HG02840 (cell line): ENCODE measurements around the gene FBXL4.

ENCODE experiments used
- ATAC-seq: cut with Tn5 transposase; IDR thresholded peaks from one replicate; pipeline ENCODE4 v1.9.1; 2021; ENCODE audit warnings: mild to moderate bottlenecking, moderate library complexity, moderate number of reproducible peaks; ENCODE audit not compliant: unreplicated experiment, low FRiP score

Gene FBXL4

DNA sequence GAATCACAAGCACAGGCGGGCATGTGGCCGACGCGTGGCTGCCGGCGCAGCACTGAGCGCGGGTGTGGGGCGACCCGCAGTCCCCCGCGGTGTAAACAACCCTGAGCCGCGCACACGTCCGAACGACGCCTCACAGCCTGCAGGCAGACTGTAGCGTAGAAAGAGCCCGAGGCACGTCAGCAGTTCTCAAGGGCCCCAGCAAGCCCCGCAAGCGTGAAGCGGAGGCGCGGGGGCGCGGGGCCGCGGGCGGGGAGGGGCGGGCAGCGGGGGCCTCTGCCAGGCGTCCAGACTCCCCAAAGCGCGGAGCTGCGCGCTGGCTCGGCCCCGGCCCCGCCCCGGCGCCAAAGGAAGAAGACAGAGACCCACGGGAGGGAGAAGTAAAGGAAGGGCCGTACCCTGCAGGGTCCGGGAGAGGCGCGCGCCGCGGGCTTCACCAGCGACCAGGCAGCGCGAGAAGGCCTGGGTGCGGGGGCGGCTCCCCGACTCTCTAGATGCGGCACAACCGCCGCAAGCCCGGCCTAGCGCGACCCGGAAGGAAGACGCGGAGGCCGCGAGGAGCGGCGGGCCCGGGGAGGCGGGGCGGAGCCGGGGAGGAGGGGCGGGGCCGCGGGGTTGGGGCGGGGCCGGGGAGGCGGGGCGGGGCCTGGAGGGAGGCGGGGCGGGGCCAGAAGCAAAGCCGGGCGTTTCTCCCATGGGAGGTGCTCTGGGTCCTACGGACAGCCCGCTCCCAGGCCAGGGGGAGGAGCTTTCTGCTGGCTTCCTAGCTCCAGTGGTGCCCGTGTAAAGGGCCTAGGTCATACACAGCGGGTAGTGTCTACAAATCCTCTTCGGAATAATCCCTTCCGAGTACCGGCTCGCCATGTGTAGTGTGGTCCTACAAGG, at the start of gene FBXL4:
TSS of gene FBXL4 (minus strand) at position 536 of the 882 bp plus-strand sequence. CDS start 20,958 bp downstream, outside the sequence.
- peak; percentile 82 for ATAC-seq

DNA sequence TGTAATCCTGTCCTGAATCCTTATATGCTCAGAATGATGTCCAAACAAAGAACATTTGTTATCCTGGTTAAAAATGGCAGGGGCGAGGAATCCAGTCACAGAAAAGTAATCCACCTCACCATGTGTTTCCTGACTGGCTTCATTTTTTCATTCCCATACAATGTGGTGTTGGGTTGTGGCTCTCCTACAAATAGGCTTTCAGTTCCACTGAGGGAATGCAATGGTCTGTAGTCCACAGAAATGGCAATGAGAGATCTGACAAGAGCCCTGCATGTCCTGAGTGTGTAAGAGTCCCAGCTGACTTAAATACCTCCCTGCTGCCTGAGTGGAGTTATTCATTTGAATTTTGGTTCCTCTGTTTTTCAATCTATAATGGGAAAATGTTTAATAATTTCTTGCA, 47.4 kb upstream of the FBXL4 start:
- no peak for ATAC-seq

DNA sequence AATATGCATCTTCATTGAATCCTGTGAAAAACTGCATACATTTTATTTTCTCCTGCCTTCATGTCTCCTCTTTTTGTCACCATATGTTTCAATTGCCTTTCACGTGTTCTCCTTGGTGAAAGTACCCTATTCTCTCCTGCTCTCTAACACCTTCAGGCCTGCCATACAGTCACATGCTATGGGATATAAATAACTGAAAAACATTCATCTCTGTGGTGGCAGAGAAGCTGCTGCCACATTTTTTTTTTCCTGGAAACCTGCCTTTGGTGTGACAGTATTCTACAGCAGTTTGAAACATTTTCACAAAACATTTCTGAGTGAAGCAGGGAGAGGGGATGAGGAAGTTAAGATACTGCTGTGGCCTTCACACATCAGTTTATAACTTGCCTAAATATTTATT, 44.8 kb upstream of the FBXL4 start:
- ATAC-seq = no peak

- ATAC-seq = no peak
Observed at GRCh38 chr6:98986071-98986615, 38.4 kb upstream of the FBXL4 start.

GRCh38 chr6:98985391-98985790, 37.6 kb upstream of the FBXL4 start:
- no peak for ATAC-seq

DNA sequence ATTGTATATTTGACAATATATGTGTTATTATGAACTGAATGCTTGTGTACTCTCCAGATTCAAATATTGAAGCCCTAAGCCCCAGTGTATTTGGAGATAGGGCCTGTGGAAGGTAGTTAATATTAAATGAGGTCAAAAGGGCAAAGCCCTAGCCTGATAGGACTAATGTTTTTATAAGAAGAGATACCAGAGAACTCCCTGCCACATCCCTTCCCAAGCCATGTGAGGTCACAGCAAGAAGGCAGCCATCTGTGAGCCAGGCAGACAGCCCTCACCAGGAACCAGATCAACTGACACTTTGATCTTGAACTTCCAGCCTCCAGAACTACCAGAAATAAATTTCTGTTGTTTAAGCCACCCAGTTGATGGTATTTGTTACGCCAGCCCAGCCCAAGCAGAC, 36.4 kb upstream of the FBXL4 start:
- no peak for ATAC-seq

DNA sequence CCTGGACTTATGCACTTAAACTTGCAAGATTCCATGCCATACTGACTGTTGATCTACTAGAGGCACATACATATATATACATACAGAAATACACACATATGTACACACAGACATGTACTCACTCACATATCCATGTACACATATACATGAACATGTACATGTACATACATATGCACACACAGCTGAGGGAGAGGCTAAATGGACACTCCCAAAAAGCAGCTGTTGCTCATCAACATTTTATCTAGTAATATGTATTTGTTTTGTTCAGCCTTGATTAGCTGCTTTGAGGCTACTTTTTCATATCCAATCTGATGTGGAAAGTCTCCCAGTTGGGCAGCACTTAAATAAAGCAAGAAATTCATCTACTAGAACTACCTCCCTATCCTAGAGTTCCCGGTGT, 33.7 kb upstream of the FBXL4 start:
- no peak for ATAC-seq

GRCh38 chr6:98980819-98981218, 33.1 kb upstream of the FBXL4 start:
- ATAC-seq = no peak

DNA sequence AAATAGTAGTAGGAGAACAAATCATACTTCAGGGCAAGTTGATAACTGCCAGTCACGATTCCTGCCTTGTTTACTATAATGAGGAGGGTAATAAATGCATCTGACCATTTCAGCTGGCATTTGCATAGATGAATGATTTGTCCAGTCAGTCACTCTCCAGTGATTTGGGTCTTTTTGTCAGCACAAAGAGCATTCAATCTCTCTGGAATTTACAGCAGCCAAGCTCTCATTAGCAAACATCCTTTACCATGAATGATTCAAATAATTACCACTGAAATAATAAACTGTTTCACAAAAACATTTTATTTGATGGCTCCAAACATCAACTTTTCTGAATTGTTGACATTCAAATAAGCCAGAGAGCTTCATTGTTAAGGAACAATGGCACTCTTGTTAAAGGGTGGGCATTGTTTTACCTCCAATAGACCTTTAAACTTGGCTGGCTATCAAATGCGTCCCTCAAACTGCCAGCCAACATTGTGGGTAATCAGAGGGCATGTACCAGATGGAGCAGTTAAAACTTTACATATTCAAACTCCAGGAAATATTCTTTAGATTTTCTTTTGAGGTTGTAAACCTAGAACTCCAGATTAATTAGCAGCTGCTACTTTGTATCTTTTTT, 30.0 kb upstream of the FBXL4 start:
- ATAC-seq = no peak

- no peak for ATAC-seq
Observed at GRCh38 chr6:98976674-98977385, 29.1 kb upstream of the FBXL4 start.

DNA sequence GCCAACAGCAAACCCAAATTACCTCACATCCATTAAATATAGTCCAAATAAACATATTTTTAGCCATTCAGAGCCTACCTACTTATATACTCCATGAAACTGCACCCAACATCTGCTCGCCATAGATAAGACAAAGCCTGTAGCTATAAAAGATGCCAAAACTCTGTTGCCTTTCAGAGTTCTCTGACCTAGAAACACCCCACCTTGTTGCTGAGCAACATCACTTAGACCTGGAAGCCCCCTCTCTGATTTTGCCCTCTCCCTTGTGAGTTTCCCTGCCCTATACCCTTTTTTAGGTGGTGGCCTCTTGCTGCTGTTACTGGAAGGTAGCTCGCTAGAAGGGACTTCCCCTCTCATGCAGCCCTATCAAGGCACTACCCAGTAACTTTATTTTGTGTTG, 27.7 kb upstream of the FBXL4 start:
- ATAC-seq = no peak

- ATAC-seq = no peak
Observed at GRCh38 chr6:98974309-98974708, 26.6 kb upstream of the FBXL4 start.

DNA sequence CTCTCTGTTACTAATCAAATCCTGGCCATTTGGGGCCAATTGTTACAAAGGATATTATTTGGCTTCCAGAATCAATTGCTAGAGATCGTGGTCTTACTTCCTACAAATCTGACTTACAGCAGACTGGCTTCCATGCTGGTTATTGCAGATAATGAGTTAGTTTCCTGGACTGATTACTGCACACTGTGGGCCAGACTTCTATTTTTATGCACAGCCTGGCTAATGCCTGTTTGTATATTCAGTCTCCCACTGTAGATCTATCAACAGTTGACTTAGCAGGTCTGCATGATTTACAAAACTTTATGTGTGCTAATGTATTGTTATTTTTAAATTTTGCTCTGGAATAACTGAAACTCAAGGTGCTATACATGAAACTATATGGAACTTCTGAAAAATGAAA, 25.8 kb upstream of the FBXL4 start:
- ATAC-seq = no peak

DNA sequence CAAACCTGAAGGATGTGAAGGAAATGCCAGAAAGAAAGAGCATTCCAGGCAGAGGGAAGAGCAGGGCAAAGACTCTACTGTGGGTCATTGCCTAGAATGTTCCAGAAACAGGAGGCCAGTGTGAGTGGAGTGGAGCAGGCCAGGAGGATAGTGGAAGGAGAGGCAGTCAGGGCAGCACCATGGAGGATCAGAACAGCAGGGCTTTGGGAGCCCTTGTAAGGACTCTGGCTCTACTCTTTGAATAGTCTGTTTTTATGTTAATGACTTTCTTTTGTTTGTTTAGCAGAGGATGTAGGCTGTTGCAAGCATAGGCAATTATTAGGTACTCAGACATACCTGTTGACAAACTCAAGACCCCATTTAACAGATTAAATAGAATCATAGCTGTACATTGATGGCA, 23.6 kb upstream of the FBXL4 start:
- ATAC-seq = no peak

DNA sequence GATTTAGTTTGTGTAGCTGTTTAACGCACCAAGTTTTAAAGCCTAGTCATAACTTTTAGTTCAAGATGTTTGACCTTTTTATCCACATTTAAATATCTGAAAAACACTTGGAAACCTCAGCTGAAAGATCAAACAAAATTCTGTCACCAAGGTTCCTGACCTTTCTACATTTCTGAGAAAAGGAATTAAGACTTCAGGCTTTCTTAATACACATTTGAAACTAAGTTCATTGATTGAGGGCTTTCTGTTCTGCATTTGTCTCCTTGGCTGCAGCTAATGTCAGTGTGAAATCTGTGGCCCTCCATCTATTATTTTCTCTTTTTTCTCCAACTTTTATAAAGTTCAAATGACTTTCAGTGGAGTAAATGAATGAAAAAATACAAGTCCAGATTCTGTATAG, 22.7 kb upstream of the FBXL4 start:
- no peak for ATAC-seq

- no peak for ATAC-seq
Observed at GRCh38 chr6:98967616-98968015, 19.9 kb upstream of the FBXL4 start.

GRCh38 chr6:98959631-98960030, 11.9 kb upstream of the FBXL4 start:
- ATAC-seq = no peak

DNA sequence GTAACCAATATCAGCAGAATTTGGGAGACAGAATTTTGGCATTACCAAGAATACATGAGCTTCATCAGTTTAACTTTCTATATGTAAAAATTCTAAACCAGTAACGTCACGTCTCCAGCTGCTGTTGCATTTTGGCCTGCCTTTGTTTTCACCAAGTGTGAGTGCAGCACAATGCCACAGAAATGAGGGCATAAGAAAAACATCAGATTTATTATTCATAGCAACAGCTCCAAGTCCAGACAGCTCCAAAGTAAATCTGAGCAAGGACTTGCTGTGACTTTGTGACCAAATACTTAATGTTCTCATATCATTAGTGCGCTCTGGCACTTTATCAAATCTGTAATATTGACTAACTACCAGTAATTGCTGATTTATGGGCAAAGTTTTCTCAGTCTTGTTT, 11.0 kb upstream of the FBXL4 start:
- ATAC-seq = no peak

DNA sequence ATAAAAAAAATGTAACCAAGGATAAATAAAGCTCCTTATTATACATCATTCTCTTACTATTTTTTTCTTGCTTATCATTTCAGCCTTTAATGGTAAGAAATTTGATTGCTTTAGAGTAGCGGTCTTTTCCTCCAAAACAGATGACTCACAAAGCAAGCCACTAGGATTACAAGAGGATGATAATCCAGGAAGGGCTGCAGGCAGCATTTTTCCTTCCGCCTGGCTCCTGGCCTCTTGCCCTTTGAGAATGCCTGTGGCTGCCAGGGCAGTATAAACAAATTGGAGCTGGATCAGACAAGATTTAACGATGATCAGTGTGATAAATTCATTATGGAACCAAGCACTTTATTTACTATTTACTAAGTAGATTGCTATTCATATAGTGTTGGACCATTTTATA, 9.7 kb upstream of the FBXL4 start:
- ATAC-seq = no peak

DNA sequence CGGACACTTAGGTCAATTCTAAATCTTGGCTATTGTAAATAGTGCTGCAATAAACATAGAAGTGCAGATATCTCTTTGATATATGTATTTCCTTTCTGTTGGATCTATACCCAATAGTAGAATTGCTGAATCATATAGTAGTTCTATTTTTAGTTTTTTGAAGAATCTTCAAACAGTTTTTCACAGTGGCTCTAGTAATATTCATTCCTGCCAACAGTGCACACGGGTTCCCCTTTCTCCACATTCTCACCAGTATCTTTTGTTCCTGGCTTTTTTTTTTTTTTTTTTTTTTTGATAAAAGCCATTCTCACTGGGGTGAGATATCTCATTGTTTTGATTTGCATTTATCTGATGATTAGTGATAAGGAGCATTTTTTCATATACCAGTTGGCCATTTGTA, 1.8 kb upstream of the FBXL4 start:
- ATAC-seq = no peak

- peak; percentile 25 for ATAC-seq
Observed at GRCh38 chr6:98946879-98947410, 801 bp downstream of the FBXL4 start.
